Upper lobe of left lung (tissue), 6 donors: ENCODE results near the gene WTAP. TPM values are rescaled to one million over a fixed set of nuclear protein-coding genes. Genes with fewer than 3 reads are reported as not detected.
"Not testable (repeated sequence)": the region's sequence is repeated elsewhere in the genome, so short reads cannot be mapped to it uniquely, and the experiment has no call there.

ENCODE experiments used
- ATAC-seq, 2 donors: fragments of 200-7000 bp; cut with Tn5 transposase; one replicate each; pipeline ENCODE4 v1.9.1; 2022; ENCODE audit warnings: mild to moderate bottlenecking in 2 of 2, moderate library complexity in 2 of 2; ENCODE audit not compliant: low FRiP score in 2 of 2
- DNase-seq, 2 donors: peaks; one replicate each; pipeline ENCODE4 v3.0.0-alpha.2; 2019 to 2020
- H3K27ac ChIP-seq, 4 donors: fragments of 200-600 bp; sonication (generic); one replicate each; pipeline ENCODE4 v1.5.1; 2016 to 2019
- H3K27me3 ChIP-seq, 4 donors: fragments of 200-600 bp; sonication (generic); one replicate each; pipeline ENCODE4 v1.5.1; 2017 to 2019
- H3K36me3 ChIP-seq, 4 donors: fragments of 200-600 bp; sonication (generic); one replicate each; pipeline ENCODE4 v1.5.1; 2016 to 2019
- H3K4me1 ChIP-seq, 4 donors: fragments of 200-600 bp; sonication (generic); one replicate each; pipeline ENCODE4 v1.5.1; 2018 to 2019
- H3K4me3 ChIP-seq, 4 donors: fragments of 200-600 bp; sonication (generic); one replicate each; pipeline ENCODE4 v1.5.1; 2017 to 2019; ENCODE audit warnings: mild to moderate bottlenecking in 2 of 4, moderate library complexity in 1 of 4
- H3K9me3 ChIP-seq, 4 donors: fragments of 200-600 bp; sonication (generic); one replicate each; pipeline ENCODE4 v1.5.1; 2018 to 2019
- EP300 ChIP-seq, 4 donors: sonication (generic); formaldehyde crosslinking; IDR thresholded peaks; one replicate each; pipeline ENCODE4 v1.5.1; 2017; ENCODE audit warnings: antibody characterized with exemption in 4 of 4, control low read depth in 2 of 4
- POLR2A ChIP-seq, 4 donors: fragments of 450-650 bp; IDR thresholded peaks; one replicate each; pipeline ENCODE4 v1.5.1; 2016 to 2017; ENCODE audit warnings: antibody characterized with exemption in 4 of 4, mild to moderate bottlenecking in 2 of 4
- POLR2AphosphoS5 ChIP-seq, 2 donors: sonication (generic); formaldehyde crosslinking; IDR thresholded peaks; one replicate each; pipeline ENCODE4 v1.5.1; 2017; ENCODE audit warnings: antibody characterized with exemption in 2 of 2
- WGBS, 2 donors: methylation state at CpG; one replicate each; pipeline ENCODE4 v1.1.5; 2017 to 2018; 5-methylcytosine and 5-hydroxymethylcytosine counted together
- total RNA-seq, 6 donors: library from RNA; depleted of rRNA in 4 of 6; stranded (reverse); fragments of >200 nt in 4 of 6; gene quantifications; one replicate each; pipeline versions ENCODE4 v1.1.0 to v1.2.1, GENCODE V29; 2016 to 2021
- TF ChIP-seq, protein P1 (sequence below), 6 experiments: fragments of 450-650 bp in 4 of 6; fragments of 200-600 bp in 2 of 6; sonication (generic) in 2 of 6; IDR thresholded peaks; one replicate each; pipeline ENCODE4 v1.5.1; 2016 to 2019; ENCODE audit warnings: antibody characterized with exemption in 6 of 6
- donor health status: DM: no; HTN: no; CAD: no; lungs with moderate emphysema.
- donor health status: DM: no; HTN: yes; CAD: no; lungs with severe emphysema.

Gene WTAP
- total RNA-seq, 6 donors from 2014 or later = 67.0 to 123 (median 90.6) TPM

DNA sequence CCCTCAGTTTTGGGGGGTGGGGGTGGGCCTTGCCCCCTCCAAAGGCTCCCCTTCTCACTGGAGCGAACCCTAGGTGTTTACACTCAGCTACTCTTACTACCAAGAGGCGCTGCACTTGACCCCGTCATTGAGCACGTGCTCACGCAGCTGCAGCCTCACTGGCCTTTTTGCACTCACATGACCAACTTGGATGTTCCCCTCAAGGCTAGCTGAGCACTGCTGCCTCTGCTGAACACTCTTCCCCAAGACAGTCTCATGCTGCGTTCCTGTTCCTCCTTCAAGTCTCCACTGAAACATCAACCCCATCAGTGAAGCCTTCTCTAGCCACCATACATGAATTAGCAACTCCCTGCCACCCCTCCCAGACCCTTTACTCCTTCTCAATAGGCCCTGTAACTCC, 38.3 kb upstream of the WTAP start:
- Histone ChIP-seq H3K36me3 (peaks cover 0 to 66% (median 44%) of the 10 kb centered on the region in 4 donors), H3K4me3 (peak overlapping the region in 2 of 4 donors; percentile 84 to 98)

DNA sequence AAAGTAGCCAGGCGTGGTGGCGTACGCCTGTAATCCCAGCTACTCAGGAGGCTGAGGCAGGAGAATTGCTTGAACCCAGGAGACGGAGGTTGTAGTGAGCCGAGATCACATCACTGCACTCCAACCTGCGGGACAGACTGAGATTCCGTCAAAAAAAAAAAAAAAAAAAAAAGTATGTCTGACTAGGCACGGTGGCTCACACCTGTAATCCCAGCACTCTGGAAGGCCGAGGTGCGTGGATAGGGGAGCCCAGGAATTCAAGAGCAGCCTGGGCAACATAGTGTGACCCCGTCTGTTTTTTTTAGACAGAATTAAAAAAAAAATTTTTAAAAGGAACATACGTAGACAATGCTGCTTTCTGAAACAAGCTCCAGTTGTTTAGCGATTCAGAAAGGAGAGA, 37.2 kb upstream of the WTAP start:
- H3K9me3 ChIP-seq, ATAC-seq, H3K27me3 ChIP-seq, DNase-seq: not testable (repeated sequence)
- Histone ChIP-seq H3K4me3 (peak overlapping the region in 2 of 4 donors; percentile 84 to 98), H3K36me3 (peaks cover 0 to 54% (median 39%) of the 10 kb centered on the region in 4 donors), H3K4me1 (peaks cover 32 to 66% (median 48%) of the 10 kb centered on the region in 4 donors), H3K27ac (peak overlapping the region; percentile 31 to 97 (median 94))
- 88 to 90% methylated on average over 13 of the region's 13 CpGs for WGBS, 2 donors

More for the DNA sequence above, 38.3 kb upstream of the WTAP start:
- TF ChIP-seq POLR2AphosphoS5 (IDR thresholded peaks at IDR 0.05) (peak; percentile 31 to 45), POLR2A (IDR thresholded peaks at IDR 0.05) (peak in 1 of 4 donors; percentile 65), EP300 (IDR thresholded peaks at IDR 0.05) (no peak)
- TF ChIP-seq, protein P1, sequence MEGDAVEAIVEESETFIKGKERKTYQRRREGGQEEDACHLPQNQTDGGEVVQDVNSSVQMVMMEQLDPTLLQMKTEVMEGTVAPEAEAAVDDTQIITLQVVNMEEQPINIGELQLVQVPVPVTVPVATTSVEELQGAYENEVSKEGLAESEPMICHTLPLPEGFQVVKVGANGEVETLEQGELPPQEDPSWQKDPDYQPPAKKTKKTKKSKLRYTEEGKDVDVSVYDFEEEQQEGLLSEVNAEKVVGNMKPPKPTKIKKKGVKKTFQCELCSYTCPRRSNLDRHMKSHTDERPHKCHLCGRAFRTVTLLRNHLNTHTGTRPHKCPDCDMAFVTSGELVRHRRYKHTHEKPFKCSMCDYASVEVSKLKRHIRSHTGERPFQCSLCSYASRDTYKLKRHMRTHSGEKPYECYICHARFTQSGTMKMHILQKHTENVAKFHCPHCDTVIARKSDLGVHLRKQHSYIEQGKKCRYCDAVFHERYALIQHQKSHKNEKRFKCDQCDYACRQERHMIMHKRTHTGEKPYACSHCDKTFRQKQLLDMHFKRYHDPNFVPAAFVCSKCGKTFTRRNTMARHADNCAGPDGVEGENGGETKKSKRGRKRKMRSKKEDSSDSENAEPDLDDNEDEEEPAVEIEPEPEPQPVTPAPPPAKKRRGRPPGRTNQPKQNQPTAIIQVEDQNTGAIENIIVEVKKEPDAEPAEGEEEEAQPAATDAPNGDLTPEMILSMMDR (IDR thresholded peaks at IDR 0.05) = no peak
- ATAC-seq (no peak), DNase-seq (peak in 1 of 2 donors; percentile 57)
- no peaks in the 10 kb centered on the region for H3K9me3 ChIP-seq
- peaks cover 22 to 55% (median 41%) of the 10 kb centered on the region in 4 donors for H3K4me1 ChIP-seq
- no peaks in the 10 kb centered on the region for H3K27me3 ChIP-seq
- H3K27ac ChIP-seq = peak overlapping the region in 3 of 4 donors; percentile 10 to 97 (median 31)
- WGBS, 2 donors = 59 to 69% methylated on average over 6 of the region's 6 CpGs

DNA sequence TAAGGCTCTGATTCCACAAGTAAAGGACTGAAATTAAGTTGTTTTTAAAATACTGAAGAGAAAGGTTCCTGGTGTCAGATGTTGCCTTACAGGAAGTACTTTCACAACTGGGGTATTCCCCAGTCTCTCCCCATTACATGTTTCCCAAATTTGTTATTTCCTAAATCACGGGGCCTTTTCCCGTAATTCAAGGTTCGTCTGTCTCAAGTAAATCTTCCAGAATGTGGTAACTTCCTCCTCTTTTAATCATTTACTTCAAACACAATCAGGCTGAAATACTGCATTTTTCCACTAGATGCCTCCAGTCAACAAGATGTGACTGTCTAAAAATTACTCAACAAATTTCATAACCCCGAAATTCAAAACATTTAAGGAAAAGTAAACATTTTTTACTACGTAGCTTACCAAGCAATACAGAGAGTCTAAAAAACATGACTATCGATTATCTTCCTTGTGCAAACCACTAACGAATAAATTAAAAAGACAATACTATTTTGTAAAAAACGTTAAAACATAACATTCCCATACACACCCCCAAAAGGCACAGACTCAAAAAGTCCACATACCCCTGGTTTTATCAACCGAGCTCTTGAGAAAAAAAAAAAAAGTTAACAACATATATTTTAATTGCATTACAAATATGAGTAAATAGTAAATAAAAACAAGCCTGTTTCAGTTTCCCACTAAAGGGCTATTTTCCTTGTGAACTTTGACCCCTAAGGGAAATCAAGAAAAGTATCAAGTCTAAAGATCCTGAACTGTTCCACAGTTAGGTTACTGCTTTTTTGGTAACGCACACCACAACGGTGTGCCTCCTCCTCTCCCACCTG, 36.0 kb upstream of the WTAP start:
- ATAC-seq (peak; percentile 47 to 56), DNase-seq (no peak)
- H3K36me3 ChIP-seq = peaks cover 0 to 42% (median 29%) of the 10 kb centered on the region in 4 donors
- 9 to 10% methylated on average over 11 of the region's 11 CpGs for WGBS, 2 donors
- no peaks in the 10 kb centered on the region for H3K27me3 ChIP-seq
- H3K4me1 ChIP-seq = peaks cover 32 to 66% (median 47%) of the 10 kb centered on the region in 4 donors
- TF ChIP-seq POLR2AphosphoS5 (IDR thresholded peaks at IDR 0.05) (peak; percentile 29 to 96), EP300 (IDR thresholded peaks at IDR 0.05) (peak; percentile 93 to 99 (median 94)), POLR2A (IDR thresholded peaks at IDR 0.05) (peak in 1 of 4 donors; percentile 47)
- TF ChIP-seq, protein P1 (IDR thresholded peaks at IDR 0.05) = peak; percentile 72 to 96 (median 92)
- H3K4me3 ChIP-seq = peak overlapping the region; percentile 59 to 98 (median 78)
- H3K9me3 ChIP-seq = no peaks in the 10 kb centered on the region
- H3K27ac ChIP-seq = peak overlapping the region; percentile 93 to 97 (median 95)

DNA sequence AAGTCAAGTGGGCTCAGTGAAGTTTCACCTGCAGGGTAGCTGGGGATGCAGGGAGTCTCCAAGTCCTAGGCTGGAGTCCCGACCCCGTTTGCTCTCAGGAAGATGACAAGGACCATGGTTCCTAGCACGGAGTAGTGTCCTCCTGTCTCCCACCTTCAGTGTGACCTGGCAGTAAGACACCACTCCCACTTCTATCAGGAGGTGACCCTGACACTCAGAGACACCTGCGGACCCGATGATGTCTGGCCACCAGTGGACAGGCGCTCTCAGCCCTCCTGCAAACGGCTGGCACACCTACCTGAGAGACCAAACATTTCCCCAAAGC, 35.4 kb upstream of the WTAP start:
- Histone ChIP-seq H3K36me3 (peaks cover 0 to 36% (median 24%) of the 10 kb centered on the region in 4 donors), H3K27me3 (no peaks in the 10 kb centered on the region), H3K27ac (peak overlapping the region; percentile 93 to 97 (median 95)), H3K9me3 (no peaks in the 10 kb centered on the region), H3K4me1 (peaks cover 32 to 64% (median 42%) of the 10 kb centered on the region in 4 donors), H3K4me3 (peak overlapping the region; percentile 59 to 98 (median 78))
- WGBS, 2 donors = 16 to 34% methylated on average over 6 to 7 of the region's 7 CpGs
- DNase-seq (no peak), ATAC-seq (no peak)
- TF ChIP-seq, protein P1 (IDR thresholded peaks at IDR 0.05) = no peak
- TF ChIP-seq EP300 (IDR thresholded peaks at IDR 0.05) (no peak), POLR2A (IDR thresholded peaks at IDR 0.05) (no peak), POLR2AphosphoS5 (IDR thresholded peaks at IDR 0.05) (peak in 1 of 2 donors; percentile 11)

DNA sequence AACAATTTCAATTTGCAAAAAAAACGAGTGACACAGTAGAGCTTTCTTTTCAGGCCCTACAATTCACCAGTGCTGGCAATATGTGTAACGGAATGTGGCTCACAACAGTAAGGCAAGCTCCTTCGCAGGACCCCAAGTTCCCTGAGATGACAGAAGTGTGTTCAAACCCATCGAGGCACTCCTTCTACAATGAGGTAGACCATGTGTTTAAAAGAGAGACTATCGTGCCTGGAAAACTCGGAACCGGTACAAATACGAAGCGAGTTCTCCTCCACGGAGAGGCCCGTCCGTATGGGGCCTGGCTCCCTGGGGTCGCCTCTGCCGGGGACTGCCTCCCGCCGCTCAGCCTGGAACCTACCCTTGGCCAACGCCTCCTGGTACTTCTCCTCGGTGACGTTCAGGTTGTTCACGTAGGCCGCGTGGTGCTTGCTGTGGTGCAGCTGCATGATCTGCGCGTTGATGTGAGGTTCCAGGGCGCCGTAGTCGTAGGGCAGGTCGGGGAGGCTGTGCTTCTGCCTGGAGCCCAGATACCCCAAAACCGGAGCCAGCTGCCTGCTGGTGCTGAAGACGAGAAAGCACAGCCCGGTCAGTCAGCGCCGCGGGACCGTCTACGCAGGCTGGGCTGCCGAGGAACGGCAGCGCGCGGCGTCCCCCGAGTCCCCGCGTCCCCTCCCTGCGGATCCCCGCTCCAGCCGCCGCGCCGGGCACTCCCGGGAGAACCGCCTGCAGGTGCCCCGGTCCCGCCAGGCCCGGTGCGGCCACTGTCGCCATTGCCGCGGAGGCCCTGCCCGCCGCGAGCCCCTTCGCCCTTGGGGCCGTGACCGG, 34.8 kb upstream of the WTAP start:
- TF ChIP-seq POLR2A (IDR thresholded peaks at IDR 0.05) (peak in 1 of 4 donors; percentile 42), POLR2AphosphoS5 (IDR thresholded peaks at IDR 0.05) (peak in 1 of 2 donors; percentile 17), EP300 (IDR thresholded peaks at IDR 0.05) (no peak)
- TF ChIP-seq, protein P1 (IDR thresholded peaks at IDR 0.05) = no peak
- Histone ChIP-seq H3K36me3 (peaks cover 0 to 30% (median 18%) of the 10 kb centered on the region in 4 donors), H3K4me3 (peak overlapping the region; percentile 59 to 98 (median 78)), H3K27me3 (no peaks in the 10 kb centered on the region), H3K4me1 (peaks cover 29 to 59% (median 39%) of the 10 kb centered on the region in 4 donors), H3K27ac (peak overlapping the region; percentile 93 to 97 (median 95)), H3K9me3 (no peaks in the 10 kb centered on the region)
- 1 to 12% methylated on average over 4 to 42 of the region's 66 CpGs for WGBS, 2 donors
- DNase-seq = peak in 1 of 2 donors; percentile 72
- ATAC-seq = peak; percentile 51 to 69
